Stimulated activated CD8-positive, alpha-beta memory T cell treated with anti-CD3 and anti-CD28 coated beads, Interleukin-15, amount 100 ng/mL, for 24 hours (primary cell): ENCODE results near the gene CDCA4.

Experiments
- DNase-seq: peaks from one replicate; pipeline ENCODE4 v3.0.0-alpha.2; 2020; ENCODE audit warnings: low read depth

CDCA4 gene

DNA sequence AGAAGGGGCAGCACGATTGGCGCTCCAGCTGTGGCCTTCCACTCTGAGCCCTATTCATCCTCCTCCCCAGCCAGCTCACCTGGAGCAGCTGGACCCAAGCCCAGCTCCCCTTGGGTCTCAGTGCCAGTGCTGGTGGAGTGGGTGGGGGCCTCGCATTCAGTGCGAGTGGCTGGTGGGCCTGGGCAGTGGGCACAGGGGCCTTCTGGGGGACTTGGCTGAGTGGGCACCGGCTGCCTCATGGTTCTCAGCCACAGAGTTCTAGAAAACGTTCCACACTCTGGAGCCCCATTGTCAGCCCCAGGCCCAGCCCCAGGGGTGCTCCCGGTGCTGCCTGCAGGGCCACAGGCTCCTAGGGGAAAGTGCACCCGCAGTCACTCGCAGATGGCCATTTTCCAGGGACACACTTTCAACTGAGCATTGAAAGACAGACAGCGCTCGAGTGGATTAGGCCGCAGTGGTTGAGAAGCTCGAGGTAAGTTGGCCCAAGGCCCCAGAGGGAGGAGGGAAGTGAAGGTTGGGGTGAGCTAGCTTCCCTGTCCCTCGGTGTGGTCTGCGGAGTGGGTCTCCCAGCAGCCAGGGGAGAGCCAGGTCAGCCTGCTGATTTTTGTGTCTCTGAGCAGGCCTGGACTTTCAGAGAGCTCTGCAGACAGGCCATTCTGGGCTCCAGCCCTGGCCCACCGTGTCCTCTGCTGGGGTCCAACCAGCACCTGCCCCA lies 31.5 kb downstream of the CDCA4 start:
- no peak for DNase-seq

DNA sequence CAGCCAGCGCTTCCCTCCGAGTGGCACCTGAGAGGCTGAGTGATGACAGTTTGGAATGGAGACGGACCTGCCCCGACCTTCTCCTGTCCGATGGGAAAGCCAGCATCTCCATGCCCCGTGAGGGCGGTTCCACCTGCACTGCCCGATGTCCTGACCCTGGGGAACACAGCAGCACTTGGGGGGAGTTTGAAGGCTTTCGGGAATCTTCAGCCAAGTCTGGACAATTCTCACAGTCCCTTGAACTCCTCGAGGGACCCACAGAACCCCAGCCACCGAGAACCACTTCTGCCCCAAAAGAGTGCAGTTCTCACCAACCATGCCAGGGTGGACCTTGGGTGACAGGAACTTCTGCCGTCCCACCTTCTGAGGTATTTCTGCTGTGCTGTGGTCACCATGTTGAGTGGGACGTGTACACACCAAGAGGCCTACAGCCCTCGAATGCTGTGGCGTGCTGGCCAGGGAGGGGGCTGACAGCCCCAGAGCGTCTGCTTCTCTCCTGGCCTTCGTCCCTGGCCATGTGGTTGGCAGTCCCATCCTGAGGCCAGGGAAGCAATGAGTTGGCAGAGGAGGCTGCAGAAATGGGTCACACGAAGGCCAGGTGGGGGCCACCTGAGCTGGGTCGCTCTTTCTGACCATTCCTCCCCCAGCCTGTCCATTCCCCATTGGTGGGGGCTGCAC lies 34.3 kb downstream of the CDCA4 start:
- no peak for DNase-seq

DNA sequence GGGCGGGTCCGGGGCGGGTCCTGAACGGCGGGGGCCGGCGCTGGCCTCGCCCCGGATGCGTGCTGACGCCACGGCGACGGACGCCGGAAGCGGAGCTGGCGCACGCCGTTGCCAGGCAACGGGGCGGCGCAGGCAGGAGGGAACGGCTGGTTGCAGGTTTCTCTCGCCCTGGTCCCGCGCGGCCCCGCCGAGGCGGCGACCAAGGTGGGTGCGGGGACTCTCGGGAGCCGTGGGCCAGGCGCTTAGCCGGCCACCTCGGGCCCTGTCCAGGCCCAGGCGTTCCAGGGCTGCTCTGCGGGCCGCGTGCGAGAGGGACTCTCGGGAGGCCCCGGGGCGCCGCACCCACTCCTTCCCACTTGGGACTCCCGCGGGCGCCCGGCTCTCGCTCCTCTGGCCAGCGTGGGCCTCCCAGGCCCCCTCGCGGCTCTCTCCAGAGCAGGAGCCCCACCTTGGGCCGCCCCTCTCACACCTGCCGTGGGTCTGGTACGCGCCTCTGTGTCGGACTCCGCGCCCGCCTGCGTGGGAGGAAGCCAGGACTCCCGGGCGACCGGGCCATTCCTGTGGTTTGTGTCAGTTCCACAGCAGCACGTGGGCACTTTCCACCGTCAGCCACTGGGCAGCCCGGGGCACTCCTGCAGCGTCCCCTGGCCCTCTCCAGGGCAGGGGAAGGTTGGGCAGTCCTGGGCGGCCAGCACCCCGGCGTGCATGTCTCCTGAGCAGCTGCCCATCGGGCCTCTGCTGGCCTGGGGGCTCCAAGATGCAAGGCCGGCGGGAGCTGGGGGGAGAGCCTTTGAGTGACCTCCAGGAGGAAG lies 35.0 kb downstream of the CDCA4 start, which contains the start of gene CLBA1:
Gene CLBA1, plus strand, starts transcription at position 114 of the 812 bp plus-strand sequence. Its CDS starts 644 bp downstream, at position 758.
- peak; percentile 82 for DNase-seq

DNA sequence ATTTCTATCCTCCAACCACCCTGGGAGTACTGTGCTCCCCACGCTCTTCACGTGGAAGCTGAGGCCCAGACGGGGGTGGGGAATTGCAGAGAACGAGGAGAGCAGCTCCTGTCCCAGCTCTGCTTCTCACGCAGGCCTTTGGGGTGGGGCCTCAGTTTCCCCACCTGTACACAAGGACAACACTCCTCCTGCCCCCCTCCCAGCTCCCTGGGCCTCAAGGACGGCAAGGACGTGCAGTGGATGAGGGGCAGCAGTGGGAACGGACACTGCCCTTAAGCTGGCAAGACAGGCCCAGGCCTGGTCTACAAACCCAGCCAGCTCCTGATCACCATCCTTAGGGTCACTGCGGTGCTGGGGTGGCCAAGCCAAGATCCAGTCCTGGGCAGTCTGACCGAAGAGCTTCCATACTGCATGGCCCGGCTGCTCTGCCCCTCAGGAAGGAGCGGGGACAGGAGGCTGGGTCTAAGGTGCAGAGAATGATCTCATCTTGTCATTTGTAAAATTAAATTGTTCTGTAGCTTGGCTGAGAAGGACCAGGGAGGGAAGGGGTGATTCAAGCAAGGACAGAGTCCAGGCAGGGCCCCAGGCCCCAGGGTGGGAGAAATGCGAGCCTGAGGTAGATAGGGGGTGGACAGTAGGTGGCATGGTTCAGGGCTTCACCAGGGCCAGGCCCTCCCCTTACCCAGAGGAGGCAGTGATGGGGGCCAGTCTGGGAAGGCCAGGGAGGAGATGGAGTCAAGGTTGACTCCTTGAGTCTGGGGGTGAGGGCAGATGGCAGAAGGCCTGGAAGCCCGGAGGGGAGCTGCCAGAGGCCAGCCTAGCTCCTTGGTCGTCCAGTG lies 36.6 kb downstream of the CDCA4 start:
- no peak for DNase-seq

DNA sequence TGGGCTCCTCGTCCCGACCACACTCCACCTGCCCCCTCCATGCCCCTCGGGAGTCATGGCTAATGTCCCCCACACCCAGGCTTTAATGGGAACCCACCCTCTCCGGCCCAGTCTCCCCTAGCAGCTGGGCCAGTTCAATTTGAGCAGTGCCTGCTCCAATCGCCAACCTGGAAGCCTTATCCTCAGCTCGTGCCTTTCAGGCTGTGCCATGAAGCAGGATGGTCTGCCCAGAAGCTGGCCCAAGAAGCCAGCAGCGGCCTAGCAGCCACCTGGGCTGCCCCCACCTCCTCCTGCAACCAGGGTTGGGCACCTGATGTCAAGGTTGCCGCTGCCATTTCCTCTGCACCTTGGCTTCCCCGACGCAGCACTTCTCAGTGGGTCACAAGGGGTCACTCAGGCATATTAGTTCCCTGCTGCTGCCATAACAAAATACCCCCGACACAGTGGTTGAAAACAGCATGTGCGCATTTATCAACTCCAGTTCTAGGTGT lies 37.6 kb downstream of the CDCA4 start:
- DNase-seq = no peak

DNA sequence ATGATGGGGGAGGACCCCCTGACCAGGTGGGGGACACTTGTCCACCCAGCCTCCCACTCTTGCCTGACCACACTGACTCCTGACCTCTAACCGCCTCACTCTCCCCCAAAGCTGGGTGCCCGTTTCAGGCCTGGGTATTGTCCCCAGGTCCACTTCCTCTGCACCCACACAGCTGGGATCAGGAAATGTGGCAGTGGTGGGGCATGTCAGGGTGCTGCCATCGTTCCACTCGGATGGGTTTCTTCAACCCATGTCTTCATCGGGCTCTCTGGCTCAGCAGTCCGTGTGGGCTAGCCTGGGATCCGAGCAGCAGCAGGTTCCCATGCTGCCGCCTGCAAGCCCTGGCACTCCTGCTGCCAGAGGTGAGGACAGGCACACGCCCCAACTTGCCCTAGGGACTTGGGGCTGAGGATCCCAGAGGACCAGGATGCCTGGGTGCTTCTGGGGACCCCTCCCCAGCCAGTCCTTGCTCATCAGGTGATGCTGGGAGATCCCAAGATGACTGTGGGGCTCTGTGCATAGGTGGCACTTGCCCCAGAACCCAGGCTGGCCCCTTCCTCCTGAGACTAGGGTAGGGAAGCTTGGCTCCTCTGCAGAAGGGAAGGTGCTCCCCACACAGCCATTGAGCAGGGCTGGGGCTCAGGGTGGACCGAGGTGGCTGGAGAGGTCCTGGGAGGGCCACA lies 38.2 kb downstream of the CDCA4 start:
- DNase-seq = no peak

DNA sequence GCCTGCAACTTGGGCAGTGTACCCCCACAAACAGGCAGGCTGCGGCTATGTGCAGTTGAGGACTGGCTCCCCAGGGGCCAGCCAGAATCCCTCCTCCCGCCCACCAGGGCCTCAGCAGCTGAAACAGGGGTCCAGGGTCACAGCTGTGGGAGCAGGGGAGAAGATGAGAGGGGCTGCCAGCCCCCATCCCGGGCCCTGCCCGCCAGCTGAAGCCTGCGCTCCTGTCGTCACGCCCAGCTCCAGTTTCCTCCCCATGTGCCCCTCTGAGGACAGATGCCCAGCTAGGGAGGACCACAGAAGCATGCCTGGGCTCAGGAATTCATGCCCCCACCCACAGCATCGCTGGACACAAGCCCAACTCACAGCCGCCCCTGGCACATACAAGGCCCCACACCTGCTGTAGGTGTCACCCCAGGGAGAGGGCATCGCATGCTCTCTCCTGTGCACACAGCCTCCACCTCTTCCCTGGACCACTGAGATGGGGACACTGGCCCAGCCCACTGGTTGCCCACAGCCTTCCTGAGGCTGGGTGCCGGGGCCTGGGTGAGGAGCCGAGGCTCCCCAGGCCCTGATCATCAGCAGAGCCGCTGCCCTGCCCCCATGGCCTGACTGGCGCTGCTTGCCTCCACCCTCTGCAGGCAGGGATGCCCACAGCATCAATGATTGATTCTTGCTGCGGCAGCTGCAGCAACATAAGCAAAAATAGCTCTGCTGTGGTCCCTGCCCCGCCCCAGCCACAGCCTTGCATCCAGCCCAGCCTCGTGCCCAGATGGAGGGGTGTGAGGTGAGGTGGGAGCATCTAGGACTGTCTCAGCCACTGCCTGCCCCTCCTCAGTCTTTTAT lies 39.0 kb downstream of the CDCA4 start:
- no peak for DNase-seq

DNA sequence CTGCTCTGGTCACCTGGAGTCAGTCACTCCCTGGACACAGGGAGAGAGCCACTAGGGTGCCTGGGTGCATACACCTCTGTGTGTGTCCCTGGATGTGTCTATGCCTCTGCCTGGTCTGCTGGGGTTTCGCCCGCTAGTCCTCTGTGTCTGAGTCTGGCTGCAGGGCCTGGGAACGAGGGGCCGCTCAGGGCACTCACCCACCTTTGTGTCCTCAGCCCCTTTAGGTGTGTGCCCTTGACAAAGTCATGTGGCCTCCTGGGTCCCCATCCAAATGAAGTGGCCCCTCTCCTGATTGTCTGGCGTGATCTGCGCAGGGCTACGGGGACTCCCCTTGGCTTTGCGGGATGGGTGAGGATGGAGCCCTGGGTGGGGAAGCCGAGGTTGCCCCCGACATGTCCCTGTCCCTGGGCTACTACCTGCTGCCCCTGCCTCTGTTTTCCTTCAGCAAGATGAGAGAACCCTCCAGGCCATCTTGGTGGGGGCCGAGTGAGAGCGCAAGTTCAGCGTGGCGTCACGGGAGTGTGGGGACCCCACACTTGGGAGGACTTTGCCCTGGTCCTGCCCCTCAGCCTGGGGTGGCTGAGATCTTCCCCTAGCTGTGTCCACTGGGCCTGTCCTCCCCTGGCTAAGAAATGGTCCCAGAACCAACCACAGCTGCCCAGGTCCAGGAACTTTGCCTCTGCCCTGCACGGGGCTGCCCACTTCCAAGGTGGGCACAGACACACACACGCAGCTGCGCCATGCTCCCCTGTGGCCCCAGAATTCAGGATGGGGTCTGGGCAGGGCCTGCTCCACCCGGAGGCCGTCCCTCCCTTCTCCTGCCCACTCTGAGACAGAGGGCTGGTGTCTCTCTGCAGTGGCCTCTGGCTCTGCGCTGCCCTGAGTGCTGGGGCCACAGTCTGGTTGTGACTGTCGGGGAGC lies 40.0 kb downstream of the CDCA4 start:
- no peak for DNase-seq

DNA sequence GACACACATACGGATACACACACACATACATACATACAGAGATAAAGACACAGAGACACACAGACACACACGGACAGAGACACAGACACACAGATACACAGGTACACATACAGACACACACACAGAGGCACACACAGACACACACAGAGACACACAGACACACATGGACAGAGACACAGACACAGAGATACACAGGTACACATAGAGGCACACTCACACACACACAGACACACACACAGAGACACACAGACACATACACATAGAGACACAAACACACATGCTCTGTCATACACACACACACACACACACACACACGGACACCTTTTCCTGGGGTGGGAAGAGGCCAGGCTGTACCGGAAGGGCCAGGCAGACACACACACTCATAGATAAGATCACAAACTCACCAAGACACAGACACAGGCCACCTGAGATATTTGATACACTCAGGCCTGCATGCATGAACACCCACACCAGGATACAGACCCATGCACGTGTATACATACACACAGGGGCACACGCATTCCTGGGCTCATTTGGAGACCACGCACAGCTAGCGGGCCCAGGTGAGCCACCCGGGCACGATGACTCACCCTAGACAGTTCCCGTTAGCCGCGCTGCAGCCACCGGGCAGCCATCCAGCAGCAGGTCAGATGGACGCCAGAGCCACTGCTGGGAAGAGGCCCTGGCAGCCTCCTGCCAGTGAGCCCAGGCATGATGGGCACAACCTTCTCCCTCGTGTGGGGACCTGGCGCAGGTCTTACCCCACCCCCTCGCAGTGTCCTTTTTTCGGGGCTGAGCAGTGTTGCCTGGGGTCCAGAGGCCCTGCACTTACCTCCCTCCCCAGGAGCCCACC lies 40.9 kb downstream of the CDCA4 start:
- DNase-seq = no peak

DNA sequence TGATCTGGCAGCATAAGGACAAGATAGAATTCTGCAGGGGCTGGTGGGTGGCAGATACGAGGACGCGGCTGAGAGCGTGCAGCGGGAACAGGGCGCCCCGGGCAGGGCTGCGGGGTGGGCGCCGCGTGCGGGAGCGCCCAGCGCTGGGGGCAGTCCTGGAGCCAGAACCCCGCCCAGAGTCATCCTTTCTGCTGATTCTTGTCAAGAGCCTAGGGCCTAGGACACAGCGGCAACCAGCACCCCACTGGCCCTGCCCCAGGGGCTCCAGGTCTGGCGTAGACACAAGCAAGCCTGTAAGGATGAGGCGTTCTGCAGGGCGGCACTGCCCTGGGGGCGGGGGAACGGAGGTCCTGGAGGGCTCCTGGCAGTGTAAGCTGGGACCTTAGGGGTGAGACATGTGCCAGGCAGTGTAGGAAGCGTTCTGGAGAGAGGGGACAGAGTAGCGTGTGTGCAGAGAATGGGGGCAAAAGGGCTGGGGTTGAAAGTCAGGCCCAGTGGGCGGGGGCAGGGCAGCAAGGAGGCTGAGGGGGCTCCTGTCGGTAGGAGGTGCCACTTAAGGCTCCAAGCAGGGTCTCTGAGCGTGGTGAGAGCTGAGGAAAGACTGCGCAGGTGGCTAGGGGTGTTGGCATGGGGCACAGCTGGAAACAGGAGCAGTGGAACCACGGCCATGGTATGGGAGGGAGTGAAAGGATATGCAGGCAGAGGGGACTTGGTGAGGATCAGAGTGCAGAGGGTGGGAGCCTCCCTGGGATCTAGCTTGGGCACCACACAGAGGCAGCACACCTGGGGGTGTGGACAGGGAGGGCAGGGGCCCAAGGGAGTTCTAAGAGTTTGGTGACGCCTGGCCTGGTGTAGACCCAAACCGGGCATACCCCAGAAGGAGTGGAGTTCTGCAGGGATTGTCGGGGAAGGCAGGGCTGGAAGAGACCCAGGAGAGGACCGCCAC lies 41.9 kb downstream of the CDCA4 start:
- DNase-seq = no peak

DNA sequence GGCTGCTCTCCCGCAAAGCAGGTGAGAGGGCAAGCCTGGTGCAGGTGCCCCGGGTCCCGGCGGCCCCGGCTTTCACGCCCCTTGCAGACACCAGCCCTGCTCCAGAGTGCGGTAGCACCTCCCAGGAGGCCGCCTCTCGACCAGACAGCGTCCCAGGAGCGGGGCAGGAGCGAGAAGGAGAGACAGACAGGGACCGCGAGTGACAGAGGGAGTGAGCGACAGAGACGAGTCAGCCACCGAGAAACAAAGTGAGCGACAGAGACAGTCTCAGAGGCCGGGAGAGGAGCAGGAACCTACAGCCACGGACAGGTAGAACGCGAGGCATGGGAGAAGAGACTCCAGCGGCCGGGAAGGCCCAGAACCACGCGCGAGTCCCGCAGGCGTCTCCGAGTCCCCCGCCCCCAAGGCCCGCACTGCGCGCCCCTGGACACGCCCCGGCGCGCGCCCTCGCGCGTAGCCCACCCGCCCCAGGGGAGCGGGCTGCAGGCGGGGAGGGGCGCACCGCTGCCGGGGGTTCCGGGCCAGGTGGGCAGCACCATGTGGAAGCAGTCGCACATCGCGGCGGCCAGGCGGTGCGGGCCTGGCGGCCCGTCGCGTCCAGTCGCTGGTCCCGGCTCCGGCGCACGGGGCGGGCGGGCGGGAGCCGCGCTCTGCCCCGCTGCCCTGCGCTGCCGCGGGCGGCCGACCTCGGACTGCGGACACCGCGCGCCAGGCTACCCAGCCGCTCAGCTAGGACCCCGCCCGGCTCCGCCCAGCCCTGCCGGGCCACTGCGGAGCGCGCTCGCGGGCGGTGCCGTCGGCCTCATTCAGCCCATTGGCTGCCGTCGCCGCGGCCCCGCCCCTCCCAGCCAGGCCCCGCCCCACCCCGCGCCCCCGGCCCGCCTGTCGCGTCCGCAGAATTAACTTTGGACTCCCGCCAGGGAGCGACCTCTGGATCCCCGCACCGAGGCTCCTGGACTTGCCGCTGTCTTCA lies 42.9 kb downstream of the CDCA4 start, which contains the start of gene AHNAK2:
Gene AHNAK2, minus strand, starts transcription at position 694 of the 973 bp plus-strand sequence. Its CDS starts 137 bp downstream, at position 557.
- no peak for DNase-seq

DNA sequence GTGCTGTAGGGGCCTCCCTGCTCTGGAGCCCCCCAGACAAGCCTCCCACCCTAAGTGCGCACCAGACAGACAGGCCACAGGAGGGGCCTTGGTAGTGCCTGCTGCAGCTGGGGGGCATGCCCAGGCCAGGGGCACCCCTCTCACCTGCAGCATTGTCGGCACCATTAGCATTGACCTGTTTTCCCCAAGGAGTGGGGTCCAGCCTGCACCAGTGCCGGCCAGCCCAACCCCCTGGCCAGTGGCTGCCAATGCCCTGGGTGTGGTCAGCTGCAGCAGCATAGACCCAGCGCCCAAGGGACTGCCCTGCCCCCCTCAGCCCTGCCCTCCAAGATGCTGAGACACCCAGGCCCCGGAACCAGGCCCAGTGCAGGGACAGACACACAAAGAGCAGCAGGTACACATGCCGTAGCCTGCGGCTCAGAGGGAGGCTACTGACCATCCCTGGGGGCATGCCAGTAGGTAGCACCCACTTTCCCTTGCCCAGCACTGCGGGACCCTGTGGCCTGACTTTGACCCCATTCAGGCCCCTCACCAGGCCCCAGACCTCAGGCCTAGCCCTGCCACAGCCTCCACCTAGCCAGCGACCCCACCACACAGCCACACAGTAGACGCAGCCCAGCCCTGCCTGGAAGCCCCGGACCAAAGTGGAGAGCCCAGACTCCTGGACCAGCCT lies 43.7 kb downstream of the CDCA4 start:
- no peak for DNase-seq

DNA sequence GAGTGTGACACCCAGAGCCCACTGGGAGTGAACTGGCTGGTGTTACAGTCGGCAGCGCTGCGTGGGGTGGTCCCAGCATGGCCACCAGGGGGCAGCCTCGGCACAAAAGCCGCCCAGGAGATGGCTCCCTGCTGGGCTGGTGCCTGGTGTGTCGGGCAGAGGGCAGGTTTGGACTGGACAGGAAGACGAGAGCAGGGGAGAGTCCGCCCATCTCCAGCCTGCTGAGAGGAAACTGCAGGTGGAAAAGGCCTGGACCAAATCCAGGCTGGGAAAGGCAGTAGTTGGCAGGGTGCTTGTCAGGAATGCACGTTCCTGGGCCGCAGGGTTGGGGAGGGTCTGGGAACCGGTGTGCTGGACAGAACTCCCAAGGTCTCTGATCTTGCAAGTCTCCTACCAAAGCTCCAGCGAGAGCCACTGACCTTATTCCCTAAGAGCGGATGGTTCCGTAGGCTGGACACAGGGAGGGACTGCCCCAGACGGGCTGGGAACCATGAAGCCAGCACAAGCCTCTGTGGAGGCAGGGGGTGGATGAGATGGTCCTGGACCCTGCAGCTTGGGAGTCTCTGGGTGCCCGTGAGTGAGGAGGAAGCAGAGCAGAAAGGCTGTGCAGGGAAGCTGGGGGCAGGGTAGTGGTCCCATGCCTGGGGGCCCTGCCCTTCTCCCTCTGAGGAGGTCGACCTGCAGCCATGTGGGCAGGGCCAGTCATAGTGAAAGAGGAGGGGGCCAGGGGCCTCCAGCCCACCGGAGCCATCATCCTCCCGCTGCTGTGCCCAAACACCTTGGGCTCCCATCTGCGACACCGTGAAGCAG lies 44.5 kb downstream of the CDCA4 start:
- DNase-seq = peak; percentile 89
